ENCODE measurements around the gene FOXL1.

- TF ChIP-seq, protein P1, sequence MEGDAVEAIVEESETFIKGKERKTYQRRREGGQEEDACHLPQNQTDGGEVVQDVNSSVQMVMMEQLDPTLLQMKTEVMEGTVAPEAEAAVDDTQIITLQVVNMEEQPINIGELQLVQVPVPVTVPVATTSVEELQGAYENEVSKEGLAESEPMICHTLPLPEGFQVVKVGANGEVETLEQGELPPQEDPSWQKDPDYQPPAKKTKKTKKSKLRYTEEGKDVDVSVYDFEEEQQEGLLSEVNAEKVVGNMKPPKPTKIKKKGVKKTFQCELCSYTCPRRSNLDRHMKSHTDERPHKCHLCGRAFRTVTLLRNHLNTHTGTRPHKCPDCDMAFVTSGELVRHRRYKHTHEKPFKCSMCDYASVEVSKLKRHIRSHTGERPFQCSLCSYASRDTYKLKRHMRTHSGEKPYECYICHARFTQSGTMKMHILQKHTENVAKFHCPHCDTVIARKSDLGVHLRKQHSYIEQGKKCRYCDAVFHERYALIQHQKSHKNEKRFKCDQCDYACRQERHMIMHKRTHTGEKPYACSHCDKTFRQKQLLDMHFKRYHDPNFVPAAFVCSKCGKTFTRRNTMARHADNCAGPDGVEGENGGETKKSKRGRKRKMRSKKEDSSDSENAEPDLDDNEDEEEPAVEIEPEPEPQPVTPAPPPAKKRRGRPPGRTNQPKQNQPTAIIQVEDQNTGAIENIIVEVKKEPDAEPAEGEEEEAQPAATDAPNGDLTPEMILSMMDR (IDR thresholded peaks at IDR 0.05; ENCODE audit: low read length): no peak
- no peak for TF ChIP-seq EZH2 (IDR thresholded peaks at IDR 0.05; ENCODE audit: borderline replicate concordance, low read length)
Measured at GRCh38 chr16:86594721-86595120, 16.4 kb downstream of the FOXL1 start.
